ENCODE measurements around the gene GPRC5C. TPM values are rescaled to one million over a fixed set of nuclear protein-coding genes. Genes with fewer than 3 reads are reported as not detected.
A peak's percentile ranks its signal among the peaks of the same experiment; 100 is the strongest.

Gene GPRC5C
- total and polyA plus RNA-seq, 2 of the 13 experiments (the other 11 are each of a cell fraction or from before 2014, with no cell fraction given) = 85.6 to 300 TPM

DNA sequence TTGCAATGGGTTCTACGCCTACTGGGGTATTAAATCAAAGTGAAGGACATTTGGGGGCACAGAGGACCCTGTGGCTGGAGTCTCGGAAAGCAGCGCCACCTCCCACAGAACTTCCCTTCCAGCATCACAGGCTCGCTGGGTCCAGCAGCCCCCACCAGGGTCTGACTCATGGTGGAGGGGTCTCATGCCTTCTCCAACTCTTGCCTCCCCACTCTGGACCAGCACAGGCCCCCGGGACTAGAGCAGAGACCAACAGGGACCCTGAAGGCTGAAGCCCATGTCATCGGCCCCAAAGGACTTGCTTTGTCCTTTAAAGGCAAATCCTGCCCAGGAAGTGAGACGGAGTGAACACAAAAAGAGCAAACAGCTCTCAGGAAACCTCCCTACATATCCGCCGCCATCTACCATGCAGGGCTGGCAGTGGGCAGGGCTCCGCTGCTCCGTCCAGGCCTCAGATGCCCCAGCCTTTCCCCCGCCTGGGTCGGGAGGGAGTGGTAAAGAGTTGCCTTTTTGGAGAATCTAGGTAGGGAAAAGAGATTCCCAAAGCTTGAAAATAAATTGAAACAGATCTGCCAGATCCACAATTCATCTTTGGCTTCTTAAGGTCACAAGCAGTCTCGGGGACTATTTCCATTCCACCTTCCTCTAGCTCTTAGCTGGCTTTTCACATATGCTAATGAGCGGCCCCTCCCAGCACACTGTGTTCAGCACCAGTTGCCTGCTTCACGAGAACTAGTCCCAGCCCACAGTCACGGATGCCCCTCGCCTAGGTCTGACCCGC is 2.1 kb upstream of the GPRC5C start (continued):
- TF ChIP-seq, protein P1, sequence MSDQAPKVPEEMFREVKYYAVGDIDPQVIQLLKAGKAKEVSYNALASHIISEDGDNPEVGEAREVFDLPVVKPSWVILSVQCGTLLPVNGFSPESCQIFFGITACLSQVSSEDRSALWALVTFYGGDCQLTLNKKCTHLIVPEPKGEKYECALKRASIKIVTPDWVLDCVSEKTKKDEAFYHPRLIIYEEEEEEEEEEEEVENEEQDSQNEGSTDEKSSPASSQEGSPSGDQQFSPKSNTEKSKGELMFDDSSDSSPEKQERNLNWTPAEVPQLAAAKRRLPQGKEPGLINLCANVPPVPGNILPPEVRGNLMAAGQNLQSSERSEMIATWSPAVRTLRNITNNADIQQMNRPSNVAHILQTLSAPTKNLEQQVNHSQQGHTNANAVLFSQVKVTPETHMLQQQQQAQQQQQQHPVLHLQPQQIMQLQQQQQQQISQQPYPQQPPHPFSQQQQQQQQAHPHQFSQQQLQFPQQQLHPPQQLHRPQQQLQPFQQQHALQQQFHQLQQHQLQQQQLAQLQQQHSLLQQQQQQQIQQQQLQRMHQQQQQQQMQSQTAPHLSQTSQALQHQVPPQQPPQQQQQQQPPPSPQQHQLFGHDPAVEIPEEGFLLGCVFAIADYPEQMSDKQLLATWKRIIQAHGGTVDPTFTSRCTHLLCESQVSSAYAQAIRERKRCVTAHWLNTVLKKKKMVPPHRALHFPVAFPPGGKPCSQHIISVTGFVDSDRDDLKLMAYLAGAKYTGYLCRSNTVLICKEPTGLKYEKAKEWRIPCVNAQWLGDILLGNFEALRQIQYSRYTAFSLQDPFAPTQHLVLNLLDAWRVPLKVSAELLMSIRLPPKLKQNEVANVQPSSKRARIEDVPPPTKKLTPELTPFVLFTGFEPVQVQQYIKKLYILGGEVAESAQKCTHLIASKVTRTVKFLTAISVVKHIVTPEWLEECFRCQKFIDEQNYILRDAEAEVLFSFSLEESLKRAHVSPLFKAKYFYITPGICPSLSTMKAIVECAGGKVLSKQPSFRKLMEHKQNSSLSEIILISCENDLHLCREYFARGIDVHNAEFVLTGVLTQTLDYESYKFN (CRISPR knock-in tag; conservative IDR thresholded peaks at IDR 0.05) = peak; percentile 57
- TF ChIP-seq GTF3A (CRISPR knock-in tag; conservative IDR thresholded peaks at IDR 0.05) (0 out of 2 replicates have a peak, but pooled peaks have one; percentile 89), ZSCAN12 (CRISPR knock-in tag; IDR thresholded peaks at IDR 0.05) (0 out of 2 replicates have a peak, but pooled peaks have one; percentile 50), YY1 (IDR thresholded peaks at IDR 0.05; ENCODE audit: insufficient read depth, insufficient replicate concordance, low read depth, low read length) (peak; percentile 67), ZNF468 (CRISPR knock-in tag; IDR thresholded peaks at IDR 0.05) (no peak), ZNF713 (CRISPR knock-in tag; IDR thresholded peaks at IDR 0.05) (no peak), KLF16 (CRISPR knock-in tag; IDR thresholded peaks at IDR 0.05) (peak in 1 of 2 experiments; percentile 42; a peak in 1 of 4 replicates), ZNF737 (CRISPR knock-in tag; IDR thresholded peaks at IDR 0.05; ENCODE audit: borderline replicate concordance) (0 out of 2 replicates have a peak, but pooled peaks have one; percentile 16), ZNF430 (CRISPR knock-in tag; IDR thresholded peaks at IDR 0.05) (0 out of 2 replicates have a peak, but pooled peaks have one; percentile 4), SETDB1 (CRISPR knock-in tag; IDR thresholded peaks at IDR 0.05; ENCODE audit: borderline replicate concordance) (no peak), SRY (CRISPR knock-in tag; IDR thresholded peaks at IDR 0.05) (peak; percentile 39), ZNF33A (CRISPR knock-in tag; IDR thresholded peaks at IDR 0.05; ENCODE audit: borderline replicate concordance) (no peak), PAX8 (CRISPR knock-in tag; IDR thresholded peaks at IDR 0.05; ENCODE audit: borderline replicate concordance) (no peak), TBL1XR1 (IDR thresholded peaks at IDR 0.05; ENCODE audit: borderline replicate concordance, low read length, partially characterized antibody) (no peak), REXO4 (CRISPR knock-in tag; IDR thresholded peaks at IDR 0.05; ENCODE audit: borderline replicate concordance) (no peak), JUNB (CRISPR knock-in tag; IDR thresholded peaks at IDR 0.05; ENCODE audit: borderline replicate concordance) (no peak)
- TF ChIP-seq, protein P2, sequence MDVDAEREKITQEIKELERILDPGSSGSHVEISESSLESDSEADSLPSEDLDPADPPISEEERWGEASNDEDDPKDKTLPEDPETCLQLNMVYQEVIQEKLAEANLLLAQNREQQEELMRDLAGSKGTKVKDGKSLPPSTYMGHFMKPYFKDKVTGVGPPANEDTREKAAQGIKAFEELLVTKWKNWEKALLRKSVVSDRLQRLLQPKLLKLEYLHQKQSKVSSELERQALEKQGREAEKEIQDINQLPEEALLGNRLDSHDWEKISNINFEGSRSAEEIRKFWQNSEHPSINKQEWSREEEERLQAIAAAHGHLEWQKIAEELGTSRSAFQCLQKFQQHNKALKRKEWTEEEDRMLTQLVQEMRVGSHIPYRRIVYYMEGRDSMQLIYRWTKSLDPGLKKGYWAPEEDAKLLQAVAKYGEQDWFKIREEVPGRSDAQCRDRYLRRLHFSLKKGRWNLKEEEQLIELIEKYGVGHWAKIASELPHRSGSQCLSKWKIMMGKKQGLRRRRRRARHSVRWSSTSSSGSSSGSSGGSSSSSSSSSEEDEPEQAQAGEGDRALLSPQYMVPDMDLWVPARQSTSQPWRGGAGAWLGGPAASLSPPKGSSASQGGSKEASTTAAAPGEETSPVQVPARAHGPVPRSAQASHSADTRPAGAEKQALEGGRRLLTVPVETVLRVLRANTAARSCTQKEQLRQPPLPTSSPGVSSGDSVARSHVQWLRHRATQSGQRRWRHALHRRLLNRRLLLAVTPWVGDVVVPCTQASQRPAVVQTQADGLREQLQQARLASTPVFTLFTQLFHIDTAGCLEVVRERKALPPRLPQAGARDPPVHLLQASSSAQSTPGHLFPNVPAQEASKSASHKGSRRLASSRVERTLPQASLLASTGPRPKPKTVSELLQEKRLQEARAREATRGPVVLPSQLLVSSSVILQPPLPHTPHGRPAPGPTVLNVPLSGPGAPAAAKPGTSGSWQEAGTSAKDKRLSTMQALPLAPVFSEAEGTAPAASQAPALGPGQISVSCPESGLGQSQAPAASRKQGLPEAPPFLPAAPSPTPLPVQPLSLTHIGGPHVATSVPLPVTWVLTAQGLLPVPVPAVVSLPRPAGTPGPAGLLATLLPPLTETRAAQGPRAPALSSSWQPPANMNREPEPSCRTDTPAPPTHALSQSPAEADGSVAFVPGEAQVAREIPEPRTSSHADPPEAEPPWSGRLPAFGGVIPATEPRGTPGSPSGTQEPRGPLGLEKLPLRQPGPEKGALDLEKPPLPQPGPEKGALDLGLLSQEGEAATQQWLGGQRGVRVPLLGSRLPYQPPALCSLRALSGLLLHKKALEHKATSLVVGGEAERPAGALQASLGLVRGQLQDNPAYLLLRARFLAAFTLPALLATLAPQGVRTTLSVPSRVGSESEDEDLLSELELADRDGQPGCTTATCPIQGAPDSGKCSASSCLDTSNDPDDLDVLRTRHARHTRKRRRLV (CRISPR knock-in tag; IDR thresholded peaks at IDR 0.05) = peak; percentile 45; the same call in 1 of the 2 replicates
- TF ChIP-seq, protein P3, sequence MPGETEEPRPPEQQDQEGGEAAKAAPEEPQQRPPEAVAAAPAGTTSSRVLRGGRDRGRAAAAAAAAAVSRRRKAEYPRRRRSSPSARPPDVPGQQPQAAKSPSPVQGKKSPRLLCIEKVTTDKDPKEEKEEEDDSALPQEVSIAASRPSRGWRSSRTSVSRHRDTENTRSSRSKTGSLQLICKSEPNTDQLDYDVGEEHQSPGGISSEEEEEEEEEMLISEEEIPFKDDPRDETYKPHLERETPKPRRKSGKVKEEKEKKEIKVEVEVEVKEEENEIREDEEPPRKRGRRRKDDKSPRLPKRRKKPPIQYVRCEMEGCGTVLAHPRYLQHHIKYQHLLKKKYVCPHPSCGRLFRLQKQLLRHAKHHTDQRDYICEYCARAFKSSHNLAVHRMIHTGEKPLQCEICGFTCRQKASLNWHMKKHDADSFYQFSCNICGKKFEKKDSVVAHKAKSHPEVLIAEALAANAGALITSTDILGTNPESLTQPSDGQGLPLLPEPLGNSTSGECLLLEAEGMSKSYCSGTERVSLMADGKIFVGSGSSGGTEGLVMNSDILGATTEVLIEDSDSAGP (CRISPR knock-in tag; IDR thresholded peaks at IDR 0.05; ENCODE audit: borderline replicate concordance) = peak; percentile 61

All from HepG2 (cell line).